ENCODE measurements around the gene SLC10A1. TPM values are rescaled to one million over a fixed set of nuclear protein-coding genes. Genes with fewer than 3 reads are reported as not detected.

SLC10A1 gene
- total and polyA plus RNA-seq, 2 of the 8 experiments (the other 6 are each of a cell fraction or from before 2014, with no cell fraction given): not detected

DNA sequence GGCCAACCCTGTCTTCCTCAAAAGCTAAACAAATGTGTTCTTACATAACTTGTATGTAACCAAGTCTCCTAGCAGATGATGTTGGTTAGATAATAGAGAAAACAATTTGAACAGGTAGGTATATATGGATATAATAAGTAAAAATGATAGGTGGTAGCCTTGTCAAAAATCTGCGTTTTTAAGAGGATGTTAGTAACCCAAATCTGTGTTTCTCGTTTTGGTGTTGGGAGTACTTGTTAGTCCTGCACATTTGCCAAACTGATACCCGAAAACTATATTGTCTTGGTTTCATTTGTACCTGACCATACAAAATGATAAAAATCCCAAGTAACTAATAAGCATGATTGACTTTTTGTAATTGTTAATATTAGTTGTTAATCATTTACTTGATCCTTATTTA lies 22.0 kb downstream of the SLC10A1 start:
- H4K20me1 ChIP-seq (replicated peaks in 1 of 2; ENCODE audit: control insufficient read depth in 1 of 2, insufficient read depth in 2 of 2, low read length in 2 of 2): peaks cover 0 to 9% of the 10 kb centered on the region in 2 experiments
- ChIA-PET POLR2A (ENCODE audit: partially characterized antibody) (interaction anchor here (1.0 to 3.0 kb wide), 3 partner anchors 8 to 12 kb away, joined by 3 to 30 read pairs (median 9); partner anchors contain the start of gene SRSF5), CTCF (ENCODE audit: partially characterized antibody) (interaction anchor here (1.0 kb wide), 1 partner anchor 190 kb away, joined by 3 read pairs; no protein-coding TSS in a partner anchor)
- no peak overlapping the region for H3K4me2 ChIP-seq (ENCODE audit: insufficient read depth in 1 of 2, low read depth in 2 of 2, low read length in 2 of 2)
- H2AFZ ChIP-seq (ENCODE audit: low read length): no peak overlapping the region
- no peak overlapping the region for H3K18ac ChIP-seq (ENCODE audit: extremely low read depth, low read length)
- H4K5ac ChIP-seq (ENCODE audit: insufficient read length, low read depth, low read length): no peak overlapping the region
- no peak overlapping the region for H4K91ac ChIP-seq (replicated peaks; ENCODE audit: insufficient read length, low read length)
- no peak overlapping the region for H2BK120ac ChIP-seq (replicated peaks; ENCODE audit: low read depth, low read length)
- WGBS, 2 experiments (ENCODE audit: extremely low coverage in 1 of 2, insufficient coverage in 1 of 2, insufficient read length in 1 of 2, insufficient replicate concordance in 2 of 2, low coverage in 1 of 2, low lambda C conversion rate in 2 of 2, missing lambda C conversion rate in 1 of 2): 84% methylated on average over 3 of the region's 3 CpGs; no CpG with 5 or more reads in 1 of the 2 experiments
- no peak overlapping the region for H2BK12ac ChIP-seq (ENCODE audit: low read depth, low read length)
- DNase-seq (ENCODE audit: low read depth in 1 of 2, low spot score in 2 of 2) (no peak), FAIRE-seq (no peak)
- no peak overlapping the region for H2BK20ac ChIP-seq (ENCODE audit: low read length)
- H2AK5ac ChIP-seq (ENCODE audit: low read depth, low read length): no peak overlapping the region
- no peaks in the 10 kb centered on the region for H3K27me3 ChIP-seq (replicated peaks in 1 of 4; ENCODE audit: control insufficient read depth in 3 of 4, extremely low read depth in 1 of 4, insufficient read depth in 3 of 4, low read length in 3 of 4)
- H3K79me1 ChIP-seq (ENCODE audit: low read depth, low read length): 0 out of 2 replicates have a peak, but pooled peaks cover 2% of the 10 kb centered on the region
- no peak overlapping the region for H3K9ac ChIP-seq (replicated peaks in 1 of 4; ENCODE audit: extremely low read depth in 1 of 4, low read depth in 3 of 4, low read length in 3 of 4)
- H2BK5ac ChIP-seq (ENCODE audit: low read depth, low read length): no peak overlapping the region
- H3K27ac ChIP-seq (ENCODE audit: low read depth, low read length): no peak overlapping the region
- H4K8ac ChIP-seq (ENCODE audit: extremely low read depth, insufficient read depth, low read length): no peak overlapping the region
- no peak overlapping the region for H2BK15ac ChIP-seq (ENCODE audit: low read length)
- peaks cover 32 to 91% (median 68%) of the 10 kb centered on the region in 4 experiments for H3K36me3 ChIP-seq (ENCODE audit: control insufficient read depth in 2 of 4, insufficient read depth in 4 of 4, low read length in 3 of 4)
- no peaks in the 10 kb centered on the region for H3K9me3 ChIP-seq (ENCODE audit: insufficient read depth in 2 of 2, low read depth in 1 of 2, low read length in 1 of 2)
- H3K4me1 ChIP-seq (replicated peaks in 1 of 4; ENCODE audit: control insufficient read depth in 3 of 4, insufficient read depth in 4 of 4, low read length in 3 of 4): no peaks in the 10 kb centered on the region
- H3K23ac ChIP-seq (ENCODE audit: insufficient read length): no peak overlapping the region
- H3K4me3 ChIP-seq (ENCODE audit: extremely low read depth in 1 of 4, insufficient read depth in 2 of 4, low read depth in 3 of 4, low read length in 4 of 4): no peak overlapping the region
- H3K23me2 ChIP-seq (ENCODE audit: low read depth, low read length): no peaks in the 10 kb centered on the region
- no peak overlapping the region for H3K56ac ChIP-seq (replicated peaks; ENCODE audit: insufficient read length, low read depth, low read length)
- peaks cover 0 to 15% of the 10 kb centered on the region in 2 experiments; a peak in 2 of 4 replicates for H3K79me2 ChIP-seq (ENCODE audit: control insufficient read depth in 1 of 2, insufficient read depth in 2 of 2, low read length in 2 of 2)
- H3K14ac ChIP-seq (ENCODE audit: insufficient read length): no peak overlapping the region
- no peak overlapping the region for H3K4ac ChIP-seq (replicated peaks; ENCODE audit: insufficient read length, low read depth, low read length)
- TF ChIP-seq RNF2 (IDR thresholded peaks at IDR 0.05; ENCODE audit: borderline replicate concordance, low read depth, low read length, missing control alignments, poor library complexity, severe bottlenecking) (no peak), SIRT6 (IDR thresholded peaks at IDR 0.05; ENCODE audit: low read length) (no peak), BCL11A (IDR thresholded peaks at IDR 0.05; ENCODE audit: low read depth in 2 of 2, low read length in 2 of 2) (no peak), EGR1 (IDR thresholded peaks at IDR 0.05; ENCODE audit: borderline replicate concordance, low read depth, low read length) (no peak), CREB1 (IDR thresholded peaks at IDR 0.05) (no peak), BRCA1 (IDR thresholded peaks at IDR 0.05; ENCODE audit: low read depth, low read length) (no peak), JUN (IDR thresholded peaks at IDR 0.05; ENCODE audit: low read depth, low read length) (no peak), RFX5 (IDR thresholded peaks at IDR 0.05; ENCODE audit: borderline replicate concordance, low read depth, low read length) (no peak), KDM1A (IDR thresholded peaks at IDR 0.05; ENCODE audit: borderline replicate concordance, low read length) (no peak), POLR2A (IDR thresholded peaks at IDR 0.05; ENCODE audit: control extremely low read depth in 1 of 2, low read depth in 2 of 2, low read length in 2 of 2) (no peak), NANOG (IDR thresholded peaks at IDR 0.05; ENCODE audit: insufficient read depth, low read depth, low read length, poor library complexity, severe bottlenecking) (no peak)
- TF ChIP-seq, protein P1, sequence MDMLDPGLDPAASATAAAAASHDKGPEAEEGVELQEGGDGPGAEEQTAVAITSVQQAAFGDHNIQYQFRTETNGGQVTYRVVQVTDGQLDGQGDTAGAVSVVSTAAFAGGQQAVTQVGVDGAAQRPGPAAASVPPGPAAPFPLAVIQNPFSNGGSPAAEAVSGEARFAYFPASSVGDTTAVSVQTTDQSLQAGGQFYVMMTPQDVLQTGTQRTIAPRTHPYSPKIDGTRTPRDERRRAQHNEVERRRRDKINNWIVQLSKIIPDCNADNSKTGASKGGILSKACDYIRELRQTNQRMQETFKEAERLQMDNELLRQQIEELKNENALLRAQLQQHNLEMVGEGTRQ (IDR thresholded peaks at IDR 0.05; ENCODE audit: low read length): no peak
- TF ChIP-seq, protein P2, sequence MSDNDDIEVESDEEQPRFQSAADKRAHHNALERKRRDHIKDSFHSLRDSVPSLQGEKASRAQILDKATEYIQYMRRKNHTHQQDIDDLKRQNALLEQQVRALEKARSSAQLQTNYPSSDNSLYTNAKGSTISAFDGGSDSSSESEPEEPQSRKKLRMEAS (IDR thresholded peaks at IDR 0.05): no peak

Measured in H1 (cell line).